DMS 273 (cell line): ENCODE measurements around the gene ZHX3.
A peak's percentile ranks its signal among the peaks of the same experiment; 100 is the strongest.

ENCODE experiments used
- DNase-seq: peaks from one replicate; lab custom pipeline; 2025; ENCODE audit not compliant: unreplicated experiment; lab: John Stamatoyannopoulos, UW

Gene ZHX3

DNA sequence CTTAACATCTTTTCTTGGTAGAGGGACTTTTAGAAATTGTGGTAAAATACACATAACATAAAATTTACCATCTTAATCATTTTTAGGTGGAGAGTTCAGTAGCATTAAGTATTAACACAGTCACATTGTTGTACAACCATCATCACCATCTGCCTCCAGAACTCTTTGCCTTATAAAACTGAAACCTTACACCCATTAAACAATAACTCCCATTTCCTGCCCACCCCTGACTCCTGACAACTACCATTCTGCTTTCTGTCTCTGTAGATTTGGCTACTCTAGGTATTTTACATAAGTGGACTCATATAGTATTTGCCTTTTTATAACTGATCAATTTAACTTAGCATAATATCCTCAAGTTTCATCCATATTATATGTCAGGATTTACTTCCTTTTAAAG lies 88.7 kb downstream of the ZHX3 start:
- DNase-seq, result peak; percentile 35

DNA sequence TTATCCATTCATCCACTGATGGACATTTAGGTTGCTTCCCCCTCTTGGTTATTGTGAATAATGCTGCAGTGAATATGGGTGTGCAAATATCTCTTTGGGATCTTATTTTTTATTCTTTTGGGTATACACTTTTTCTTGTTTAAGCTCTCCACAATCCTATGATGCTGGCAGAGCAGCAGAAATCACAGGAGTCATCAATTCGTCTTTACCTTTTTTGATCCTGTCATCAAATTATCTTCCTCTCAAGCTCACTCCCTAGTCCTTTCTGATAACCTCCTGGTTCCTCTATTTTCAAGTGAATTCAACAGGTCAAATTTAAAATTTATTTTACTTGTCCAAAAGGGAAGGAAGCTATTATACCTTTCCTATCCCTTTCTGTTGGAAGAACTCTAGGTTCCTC lies 91.1 kb downstream of the ZHX3 start:
- DNase-seq, result no peak

GRCh38 chr20:41225091-41225490 lies 92.4 kb downstream of the ZHX3 start:
- DNase-seq, result no peak

GRCh38 chr20:41224281-41224680 lies 93.2 kb downstream of the ZHX3 start:
- DNase-seq, result no peak

DNA sequence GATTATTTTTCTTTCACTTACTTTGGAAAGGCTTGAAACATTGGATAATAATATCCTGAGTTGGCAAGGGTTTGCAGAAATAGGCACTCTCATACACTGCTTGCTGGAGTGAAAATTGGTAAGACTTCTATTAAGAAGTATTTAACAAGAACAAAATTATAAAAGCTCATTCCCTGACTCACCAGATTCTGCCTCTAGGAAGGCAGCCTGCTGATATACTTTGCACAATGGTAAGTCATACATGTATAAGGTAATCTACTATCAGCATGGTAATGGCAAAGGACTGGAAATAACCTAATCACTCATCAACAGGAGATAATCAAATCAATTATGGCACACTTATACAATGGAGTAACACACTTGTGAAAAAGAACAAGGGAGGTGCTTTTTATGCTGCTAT lies 94.4 kb downstream of the ZHX3 start:
- DNase-seq, result no peak

DNA sequence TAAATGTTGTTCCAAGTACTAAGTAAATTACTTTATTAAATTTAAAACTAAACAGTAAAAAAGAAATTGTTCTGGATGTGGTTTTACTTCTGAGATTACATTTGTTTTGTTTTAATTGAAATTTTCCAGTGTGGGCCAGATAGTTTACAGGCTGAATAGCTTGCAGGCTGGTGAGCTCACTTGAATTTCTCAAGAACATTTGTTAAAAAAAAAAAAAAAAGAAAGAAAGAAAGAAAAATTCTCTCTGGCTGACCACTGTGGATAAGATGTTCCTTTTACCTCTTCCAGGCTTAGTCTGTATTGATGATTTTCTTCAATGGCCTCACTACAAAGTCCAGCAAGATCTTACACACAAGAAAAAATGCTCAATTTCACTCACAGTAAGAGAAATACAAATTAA lies 94.8 kb downstream of the ZHX3 start:
- DNase-seq, result no peak

DNA sequence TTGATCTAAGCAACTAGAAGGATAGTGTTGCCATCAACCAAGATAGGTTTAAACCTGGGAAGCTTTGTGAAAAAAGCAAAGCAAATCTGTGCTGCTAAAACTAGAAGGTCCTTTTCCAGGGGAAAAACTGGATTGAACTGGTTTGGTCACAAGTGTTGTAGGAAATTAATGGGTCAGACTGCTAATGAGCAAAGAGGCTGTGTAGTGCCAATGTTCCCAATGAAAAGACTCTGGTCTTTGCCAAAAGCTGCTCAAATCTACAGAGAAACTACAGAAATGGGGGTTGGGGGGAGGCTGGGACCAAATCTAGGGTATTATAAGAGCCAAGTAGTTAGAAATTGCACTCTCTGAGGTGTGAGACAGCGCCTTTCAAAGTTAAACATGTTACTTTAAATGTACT lies 95.2 kb downstream of the ZHX3 start:
- DNase-seq, result no peak

GRCh38 chr20:41221614-41222218 lies 95.8 kb downstream of the ZHX3 start:
- no peak for DNase-seq

GRCh38 chr20:41219824-41220223 lies 97.7 kb downstream of the ZHX3 start:
- DNase-seq, result no peak

GRCh38 chr20:41218466-41218865 lies 99.1 kb downstream of the ZHX3 start:
- no peak for DNase-seq

DNA sequence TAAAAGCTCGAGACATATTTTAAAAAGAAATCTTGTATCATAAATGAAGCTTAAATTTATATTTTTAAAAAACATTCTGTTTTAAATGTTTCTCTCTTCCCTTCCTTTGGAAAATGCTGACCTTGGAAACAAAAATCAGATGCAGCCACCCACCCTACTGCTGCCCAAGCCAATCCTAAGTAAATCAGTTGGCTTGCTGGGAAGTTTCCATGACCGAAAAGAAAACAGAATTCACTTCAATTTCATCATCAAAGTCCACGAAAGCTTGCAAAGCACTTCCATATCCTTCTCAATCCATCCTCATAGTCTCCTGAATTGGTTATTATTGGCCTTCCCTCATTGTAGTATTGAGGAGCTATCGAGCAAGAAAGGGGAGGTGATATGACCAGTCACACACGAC lies 100.1 kb downstream of the ZHX3 start:
- DNase-seq, result no peak

GRCh38 chr20:41214666-41215065 lies 102.9 kb downstream of the ZHX3 start:
- DNase-seq, result no peak

- no peak for DNase-seq
Measured at GRCh38 chr20:41214202-41214601, 103.3 kb downstream of the ZHX3 start.

DNA sequence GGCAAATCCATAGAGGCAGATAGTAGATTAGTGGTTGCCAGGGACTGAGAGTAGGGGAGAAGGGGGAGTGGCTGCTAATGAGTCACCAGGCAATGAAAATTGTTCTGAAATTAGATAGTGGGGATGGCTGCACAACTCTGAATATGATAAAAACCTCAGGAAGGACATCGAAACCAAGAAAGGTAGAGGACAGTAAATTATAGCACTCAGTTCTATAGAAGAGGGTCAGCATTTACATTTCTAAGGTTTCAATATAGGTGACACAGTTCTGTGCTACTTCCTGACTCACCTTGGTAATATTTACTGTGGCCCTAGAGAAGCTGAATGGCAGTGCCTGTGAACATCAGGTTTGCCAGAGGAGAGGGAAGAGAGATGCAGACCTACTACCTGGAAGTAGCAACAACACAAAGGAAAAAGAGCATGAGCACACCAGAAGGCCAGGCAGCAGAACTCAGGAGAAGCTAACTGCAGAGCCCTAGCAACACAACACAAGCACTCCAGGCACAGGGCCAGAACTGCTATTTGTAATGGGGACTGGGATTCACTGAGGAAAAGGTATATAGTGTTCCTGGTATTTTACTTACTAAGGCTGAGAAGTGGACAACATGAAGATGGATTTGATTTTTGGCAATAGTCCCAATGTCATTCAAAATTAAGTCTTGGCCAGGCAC lies 104.2 kb downstream of the ZHX3 start:
- DNase-seq, result peak; percentile 53

DNA sequence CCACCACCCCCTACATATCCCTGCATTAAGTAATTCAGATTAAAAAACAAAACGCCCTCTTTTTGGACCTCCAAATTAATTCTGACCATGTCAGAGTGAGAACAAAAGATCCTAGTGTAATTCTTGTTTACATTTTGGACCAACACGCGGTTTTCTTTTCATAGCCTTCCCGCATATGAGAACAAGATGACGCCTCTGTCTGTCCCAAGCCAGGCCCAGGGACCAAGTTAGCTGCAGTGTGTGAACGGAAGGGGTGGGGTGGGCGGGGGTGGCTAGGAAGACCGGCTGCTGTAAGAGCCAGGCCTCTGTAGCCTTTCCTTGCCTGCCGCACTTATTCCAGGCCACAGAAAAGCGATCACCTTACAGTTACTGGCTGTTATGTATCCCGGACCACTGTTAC lies 112.2 kb downstream of the ZHX3 start:
- DNase-seq, result no peak

DNA sequence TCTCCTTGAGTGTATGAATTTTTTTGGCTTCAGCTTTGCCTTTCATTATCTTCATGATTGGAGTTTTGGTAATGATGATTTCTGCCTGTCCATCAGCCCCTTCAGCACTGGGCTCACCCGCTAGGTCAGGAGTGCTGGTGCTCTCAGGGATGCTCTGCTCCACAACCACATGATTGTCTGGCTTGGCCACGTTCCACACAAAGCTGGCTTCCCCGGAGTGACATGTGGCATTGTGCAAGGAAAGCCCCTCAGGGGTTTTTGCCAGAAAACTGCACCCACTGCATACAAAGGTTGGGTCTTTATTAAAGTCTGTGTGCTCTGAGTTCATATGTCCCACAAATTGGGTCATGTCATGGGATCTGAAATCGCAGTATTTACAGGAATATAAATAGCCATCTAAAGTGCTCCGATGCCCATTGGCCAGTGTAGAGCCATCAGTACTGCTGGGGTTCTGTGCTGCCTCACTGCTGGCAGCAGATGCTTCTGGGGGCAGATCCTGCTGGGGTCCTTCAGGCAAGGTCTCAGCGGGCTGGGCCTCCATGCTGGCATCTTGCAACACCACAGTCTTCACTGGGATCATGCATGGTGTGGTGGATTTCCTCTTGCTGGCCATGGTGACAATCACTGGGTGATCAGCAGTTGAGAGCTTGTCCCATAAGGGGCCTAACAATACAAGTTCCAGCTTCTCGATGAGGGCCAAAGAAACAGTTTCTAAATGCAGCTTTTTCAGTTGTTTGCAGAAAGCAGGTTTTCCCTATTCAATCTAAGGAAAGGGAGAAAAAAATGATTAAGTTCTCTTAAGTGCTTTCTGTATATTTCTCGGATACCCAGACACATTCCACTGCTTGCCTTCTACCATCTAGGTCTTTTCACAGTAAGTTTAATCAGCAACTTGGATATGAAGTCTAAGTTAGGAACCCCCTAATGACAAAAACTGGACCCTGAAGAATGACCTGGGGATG lies 112.9 kb downstream of the ZHX3 start:
- DNase-seq, result no peak

DNA sequence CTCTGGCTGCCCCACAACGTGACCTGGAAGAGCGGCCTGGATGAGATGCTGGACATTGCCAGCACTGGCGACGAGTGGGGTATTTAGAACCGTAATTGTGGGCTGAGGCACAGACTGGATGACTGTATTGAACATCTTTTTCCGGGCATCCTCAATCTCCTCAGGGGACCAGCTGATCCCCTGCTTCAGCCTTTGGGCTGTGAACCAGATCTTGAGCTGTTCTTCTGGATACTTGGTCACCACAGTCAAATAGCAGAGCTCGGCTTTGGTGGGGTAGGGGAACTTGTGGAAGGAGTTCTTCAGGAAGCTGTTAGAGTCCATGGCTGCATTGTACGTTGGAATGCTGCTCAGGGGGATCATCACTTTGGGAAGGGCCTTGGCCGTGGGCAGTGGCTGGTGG lies 113.9 kb downstream of the ZHX3 start:
- DNase-seq, result no peak

GRCh38 chr20:41202426-41202825 lies 115.1 kb downstream of the ZHX3 start:
- DNase-seq, result no peak

- no peak for DNase-seq
Measured at GRCh38 chr20:41201760-41202159, 115.8 kb downstream of the ZHX3 start.

DNA sequence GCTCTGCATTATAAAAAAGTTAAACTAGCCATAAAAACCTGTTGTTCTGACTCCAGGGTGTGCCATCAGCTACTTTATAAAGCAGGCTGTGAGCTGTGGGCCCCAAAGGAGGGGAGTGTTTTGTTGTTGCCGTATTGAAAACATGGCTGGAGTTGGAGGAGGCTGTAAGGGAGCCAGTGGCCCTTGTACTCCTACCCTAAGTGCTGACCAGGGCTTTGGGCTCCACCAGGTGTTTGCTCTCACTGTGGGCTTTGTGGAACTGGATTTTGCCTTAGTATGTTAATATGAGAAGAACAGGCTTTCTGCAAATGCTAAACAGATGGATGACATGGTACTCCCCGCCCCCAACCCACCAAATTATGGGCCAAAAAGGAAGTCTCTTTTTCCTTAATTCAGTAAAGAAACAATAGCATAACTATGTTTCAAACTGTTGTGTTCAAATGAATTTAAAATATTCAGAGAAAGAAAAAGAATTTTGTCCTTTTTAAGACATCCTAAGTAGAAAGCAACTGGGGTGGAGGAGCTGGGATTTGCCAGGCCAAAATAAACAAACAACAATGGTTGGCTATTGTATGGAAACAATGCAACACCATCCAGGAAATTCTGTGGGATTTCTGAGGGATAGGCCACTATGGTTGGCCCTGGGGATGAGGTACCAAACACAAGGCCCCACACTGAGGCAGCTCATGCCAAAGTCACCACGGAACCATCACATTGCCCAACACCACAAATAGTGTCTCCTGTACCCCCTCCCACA lies 116.9 kb downstream of the ZHX3 start:
- no peak for DNase-seq

DNA sequence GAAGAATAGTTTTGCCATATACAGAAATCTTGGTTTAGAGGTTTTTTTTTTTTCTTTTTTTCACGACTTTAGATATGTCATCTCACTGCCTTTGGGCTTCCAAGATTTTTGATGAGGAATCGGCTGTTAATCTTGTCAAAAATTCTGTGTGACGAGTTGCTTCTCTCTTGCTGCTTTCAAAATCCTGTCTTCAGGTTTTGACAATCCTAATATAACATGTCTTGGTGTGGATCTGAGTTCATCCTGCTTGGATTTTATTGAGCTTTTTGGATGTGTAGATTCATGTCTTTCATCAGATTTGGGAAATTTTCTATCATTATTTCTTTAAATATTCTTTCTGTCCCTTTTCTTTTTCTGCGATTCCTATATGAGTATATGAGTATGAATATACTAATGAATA lies 119.1 kb downstream of the ZHX3 start:
- no peak for DNase-seq
